Stimulated activated naive CD4-positive, alpha-beta T cell (primary cell): ENCODE data around the gene WDR31.

Experiments used
- DNase-seq, 6 experiments: peaks; one replicate each; lab custom pipeline; 2025; lab: John Stamatoyannopoulos, UW

WDR31 gene

DNA sequence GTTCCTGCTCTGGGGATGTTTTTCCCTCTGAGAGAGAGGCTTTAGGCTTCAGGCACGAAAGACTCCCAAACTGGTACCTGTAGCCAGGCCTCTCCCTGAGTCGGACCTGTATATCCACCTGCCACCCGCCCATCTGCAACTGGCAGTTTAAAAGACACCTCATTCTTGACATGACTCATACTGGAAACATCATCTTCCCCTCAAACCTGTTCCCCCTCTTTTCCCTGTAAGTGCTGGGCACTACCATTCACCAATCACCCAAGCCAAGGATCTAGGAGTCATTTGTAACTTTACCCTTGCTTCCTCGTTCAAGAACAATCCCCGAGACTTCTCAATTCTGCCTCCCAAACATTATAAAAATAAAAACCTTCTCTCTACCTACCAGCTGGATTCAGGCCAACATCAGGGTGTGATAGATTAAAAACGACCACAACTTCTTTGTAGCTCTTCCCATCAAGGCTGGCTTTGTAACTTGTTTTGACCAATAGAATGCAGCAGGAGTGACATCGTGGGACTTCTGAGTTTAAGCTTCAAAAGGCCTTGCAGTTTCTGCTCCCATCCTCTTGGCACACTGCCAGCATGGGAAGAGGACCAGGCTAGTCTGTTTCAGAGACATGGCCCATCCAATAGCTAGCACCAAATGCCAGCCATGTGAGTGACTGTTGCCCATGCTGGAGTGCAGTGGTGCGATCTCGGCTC lies 1.8 kb upstream of the WDR31 start:
- DNase-seq = peak in 2 of 6 experiments; percentile 15 to 19

- no peak for DNase-seq
Observed at GRCh38 chr9:113337714-113338113, 2.4 kb downstream of the WDR31 start.

DNA sequence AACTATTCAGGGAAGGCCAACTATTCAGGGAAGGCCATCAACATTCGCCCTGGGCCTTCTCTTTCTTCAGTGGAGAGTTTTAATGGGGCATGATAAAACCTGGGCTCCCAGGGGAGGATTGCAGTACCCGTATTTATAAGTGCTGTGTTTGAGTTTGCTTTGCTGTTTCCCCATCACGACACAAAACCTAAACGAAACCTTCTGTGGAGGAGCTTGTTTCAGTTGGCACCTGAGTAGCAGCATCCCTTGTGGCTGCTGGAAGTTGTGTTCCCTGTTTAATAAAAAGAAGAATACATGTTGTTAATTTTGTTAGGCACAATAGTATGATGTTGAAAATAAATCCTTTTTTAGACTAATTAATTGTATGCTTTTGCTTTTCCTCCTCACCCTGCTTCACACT lies 8.3 kb downstream of the WDR31 start:
- DNase-seq = no peak

- no peak for DNase-seq
Observed at GRCh38 chr9:113328045-113328782, 11.9 kb downstream of the WDR31 start.

GRCh38 chr9:113326230-113326629 lies 13.8 kb downstream of the WDR31 start:
- no peak for DNase-seq

DNA sequence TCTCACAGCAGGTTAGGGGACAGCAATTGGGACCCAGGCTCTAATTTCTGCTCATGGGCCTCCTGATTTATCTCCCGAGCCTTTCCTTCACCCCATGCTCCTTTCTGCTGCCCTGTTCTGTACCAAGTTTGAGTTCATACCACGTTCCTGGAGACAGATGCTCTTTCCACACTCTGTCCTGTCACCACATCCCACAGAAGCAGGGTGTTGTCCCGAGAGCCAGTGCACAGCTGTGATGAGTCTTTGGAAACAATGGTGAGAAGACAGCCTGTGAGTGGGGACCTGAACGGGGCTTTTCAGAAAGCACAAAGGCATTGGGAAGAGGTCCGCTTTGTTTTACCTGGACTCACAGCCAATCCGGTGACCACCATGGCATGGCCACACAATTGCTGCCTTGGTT lies 17.4 kb downstream of the WDR31 start:
- no peak for DNase-seq

DNA sequence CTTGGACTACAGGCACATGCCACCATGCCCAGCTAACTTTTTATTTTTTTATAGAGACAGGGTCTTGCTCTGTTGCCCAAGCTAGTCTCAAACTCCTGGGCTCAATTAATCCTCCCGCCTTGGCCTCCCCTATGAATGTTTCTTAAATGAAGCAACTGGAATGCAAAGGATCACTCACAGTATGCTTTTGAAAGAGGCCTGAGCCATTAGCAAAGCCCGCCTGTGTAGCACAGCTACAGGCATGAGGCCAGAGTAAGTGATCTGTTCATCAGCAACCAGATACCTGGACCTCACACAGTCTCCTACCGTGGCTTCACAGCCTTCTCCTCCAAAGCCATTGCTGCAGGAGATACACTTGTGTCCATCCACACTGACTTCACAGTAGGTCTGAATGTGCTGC lies 20.0 kb downstream of the WDR31 start:
- no peak for DNase-seq

GRCh38 chr9:113319054-113319453 lies 21.0 kb downstream of the WDR31 start:
- DNase-seq = no peak

DNA sequence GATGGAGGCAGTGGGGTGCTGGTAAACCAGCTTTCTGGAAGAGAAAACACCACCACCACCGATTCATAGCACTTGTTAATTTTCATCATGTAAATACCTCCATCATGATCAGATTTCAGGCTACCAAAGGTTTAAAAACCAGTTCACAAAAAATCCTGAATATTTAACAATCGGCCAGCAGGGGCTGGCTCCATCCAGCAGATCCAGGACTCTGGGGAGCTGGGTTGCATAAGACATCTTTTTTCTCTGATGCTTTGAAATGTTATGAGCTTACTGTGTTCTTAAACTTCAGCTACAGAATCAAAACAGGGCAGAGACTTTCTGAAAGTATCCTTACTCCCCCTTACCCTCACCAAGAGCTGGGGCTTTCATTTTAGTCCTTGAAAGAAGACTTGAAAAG lies 22.3 kb downstream of the WDR31 start:
- DNase-seq = no peak

- DNase-seq = no peak
Observed at GRCh38 chr9:113316030-113316429, 24.0 kb downstream of the WDR31 start.

- DNase-seq = no peak
Observed at GRCh38 chr9:113315231-113315630, 24.8 kb downstream of the WDR31 start.

GRCh38 chr9:113313261-113313660 lies 26.8 kb downstream of the WDR31 start:
- no peak for DNase-seq

DNA sequence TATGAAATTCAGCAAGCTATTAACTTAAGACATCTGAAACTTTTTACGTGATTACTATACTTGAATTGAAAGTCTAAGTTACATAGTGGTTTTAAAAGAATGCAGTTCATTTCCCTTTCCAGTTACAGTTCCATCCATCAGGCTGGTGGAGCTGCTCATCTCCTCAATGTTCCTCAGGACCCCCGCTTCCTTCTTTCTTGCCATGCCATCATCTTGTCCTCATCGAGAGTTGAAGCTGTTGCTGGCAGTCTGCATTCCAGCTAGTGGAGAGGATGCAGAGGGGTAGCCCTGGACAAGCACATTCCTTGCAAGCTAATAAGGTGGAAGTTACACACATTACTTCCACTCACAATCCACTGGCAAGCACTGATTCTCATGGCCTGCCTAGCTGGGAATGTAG lies 28.1 kb downstream of the WDR31 start:
- no peak for DNase-seq

DNA sequence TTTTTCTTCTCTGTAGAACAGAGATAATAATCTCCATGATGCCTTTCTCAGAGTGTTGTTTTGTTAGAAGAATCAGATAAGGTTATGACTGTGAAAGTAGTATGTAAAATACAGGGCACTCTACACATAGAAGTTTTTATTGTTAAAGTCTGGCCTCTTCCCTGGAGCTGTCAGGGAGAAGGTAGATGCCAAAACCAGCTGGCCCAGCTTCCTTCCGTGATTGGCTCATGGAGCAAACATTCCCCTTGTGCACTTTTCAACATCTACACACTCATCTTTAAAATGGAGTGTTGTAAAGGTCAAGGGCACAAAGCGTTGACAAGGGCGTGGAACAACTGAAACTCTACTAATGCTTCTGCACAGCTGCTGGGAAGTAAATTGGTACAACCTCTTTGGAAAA lies 29.5 kb downstream of the WDR31 start:
- no peak for DNase-seq

DNA sequence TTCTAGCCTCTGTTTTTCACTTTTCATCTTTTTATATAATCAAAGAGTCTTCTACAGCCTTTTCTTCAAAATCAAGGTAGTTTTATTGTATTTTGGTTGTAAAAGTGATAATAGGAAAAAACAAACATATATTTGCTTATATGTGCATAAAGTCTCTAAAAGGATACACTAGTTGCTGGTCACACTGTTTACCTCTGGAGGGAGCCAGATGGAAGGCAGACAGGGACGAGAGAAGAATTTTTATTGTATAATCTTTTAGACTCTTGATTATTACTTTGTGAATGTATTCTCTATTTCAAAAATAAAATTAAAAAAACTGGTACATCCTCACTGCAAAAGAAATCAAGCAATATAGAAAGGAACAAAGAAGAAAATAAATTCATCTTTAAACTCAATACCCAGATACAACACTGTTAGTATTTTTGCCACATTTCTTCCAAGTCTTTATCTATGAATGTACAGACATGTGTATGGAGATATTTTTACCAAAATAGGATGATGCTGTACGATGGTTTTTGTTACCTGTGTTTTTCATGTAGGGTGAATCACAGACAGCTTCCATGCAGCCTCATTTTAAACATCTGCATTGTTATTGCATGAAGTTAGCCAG lies 30.8 kb downstream of the WDR31 start:
- peak in 2 of 6 experiments; percentile 17 to 37 for DNase-seq

- DNase-seq = no peak
Observed at GRCh38 chr9:113307396-113307975, 32.6 kb downstream of the WDR31 start.

GRCh38 chr9:113306566-113306965 lies 33.5 kb downstream of the WDR31 start:
- DNase-seq = no peak

- no peak for DNase-seq
Observed at GRCh38 chr9:113302792-113303418, 37.2 kb downstream of the WDR31 start, which contains the start of gene RNF183. RNF183 (minus strand) TSS chr9:113303376; CDS start chr9:113298184, 5,192 bp downstream.

DNA sequence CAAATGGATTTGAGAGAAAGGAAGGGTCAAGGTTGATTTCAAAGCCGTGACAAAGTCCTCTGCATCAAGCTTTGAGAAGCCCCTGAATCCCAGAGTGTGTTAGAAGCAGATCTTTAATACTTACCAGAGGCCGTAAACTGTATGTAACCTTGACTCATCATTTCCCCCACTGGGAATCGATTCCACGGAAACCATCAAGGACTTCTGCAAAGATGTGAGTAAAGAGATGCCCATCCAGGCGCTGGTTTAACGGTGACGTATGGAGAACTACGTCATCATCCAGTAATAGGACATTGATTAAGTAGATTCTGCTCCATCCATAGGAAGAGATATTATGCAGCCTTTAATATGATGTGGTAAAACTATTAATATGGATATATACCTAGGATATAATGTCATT lies 38.5 kb downstream of the WDR31 start:
- DNase-seq = no peak

DNA sequence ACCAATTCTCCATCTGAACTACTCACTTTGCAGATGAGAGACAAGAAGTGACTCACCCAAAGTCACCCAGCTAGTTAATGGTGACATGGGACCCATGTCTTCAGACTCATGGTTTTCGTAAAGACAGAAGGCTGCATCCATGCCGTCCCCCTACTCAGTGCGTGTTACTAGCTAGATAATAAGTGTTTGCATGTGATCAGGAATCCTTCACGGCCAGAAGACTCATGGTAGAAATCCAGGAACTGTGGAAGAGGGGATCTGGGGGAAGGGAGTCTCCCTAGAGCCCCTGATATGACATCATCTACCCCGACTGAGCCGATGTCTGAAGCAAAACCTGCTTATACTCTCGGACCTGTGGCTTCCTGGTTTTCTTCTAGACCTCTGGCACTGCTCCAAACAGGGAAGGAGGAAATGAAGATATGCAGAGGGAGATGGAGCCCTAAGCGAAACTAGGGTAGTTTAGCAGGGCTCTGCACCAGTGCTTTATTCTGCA lies 40.2 kb downstream of the WDR31 start:
- DNase-seq = no peak

DNA sequence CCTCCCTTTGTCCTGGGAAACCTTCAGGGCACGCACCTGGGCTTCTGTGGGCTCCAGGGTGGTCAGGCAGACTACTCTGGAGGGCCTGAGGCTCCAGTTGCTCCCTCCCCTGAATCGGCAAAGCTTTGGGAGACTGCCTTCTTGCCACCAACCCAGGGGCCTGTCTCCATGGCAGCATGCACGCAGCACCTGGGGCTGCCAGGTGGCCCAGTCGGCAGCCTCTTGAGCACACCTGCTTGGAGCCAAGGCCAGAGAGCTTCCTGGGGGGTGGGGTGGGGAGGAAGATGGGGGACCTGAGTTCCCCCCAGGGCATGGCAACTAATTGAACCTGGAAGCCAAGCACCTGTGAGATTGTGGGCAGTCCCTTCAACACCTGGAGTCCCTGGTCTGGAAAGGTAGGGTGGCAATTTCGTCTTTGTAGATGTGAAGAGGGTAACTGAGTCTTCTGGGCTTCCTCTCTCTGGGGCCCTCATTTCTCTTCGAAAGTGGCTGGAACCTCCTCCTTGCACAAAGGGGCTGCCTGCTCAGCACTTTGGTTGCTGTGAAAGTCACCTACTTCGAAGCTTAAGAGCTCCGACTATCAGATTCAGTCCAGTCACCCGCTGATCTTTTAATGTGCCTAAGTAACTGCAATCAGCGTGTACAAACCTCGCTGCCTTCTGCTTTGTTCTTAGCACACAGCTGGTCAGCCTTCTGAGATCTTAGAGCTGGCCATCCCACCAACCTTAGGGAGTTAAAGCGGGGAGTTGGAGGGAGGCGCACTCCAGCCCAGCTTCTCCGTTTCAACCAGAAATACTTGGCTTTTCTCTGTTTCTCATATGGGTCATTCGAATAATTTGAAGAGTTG lies 40.9 kb downstream of the WDR31 start:
- no peak for DNase-seq
